Activated T-helper 9 cell treated with anti-CD3 and anti-CD28 coated beads, Interleukin-2, amount 50 U/mL, for 16 hours (primary cell): ENCODE data around the gene CDK18.
"Not testable (repeated sequence)": the region's sequence is repeated elsewhere in the genome, so short reads cannot be mapped to it uniquely, and the experiment has no call there.

Experiments used
- DNase-seq: peaks from one replicate; pipeline ENCODE4 v3.0.0-alpha.2; 2020; ENCODE audit warnings: low read depth

CDK18 gene

DNA sequence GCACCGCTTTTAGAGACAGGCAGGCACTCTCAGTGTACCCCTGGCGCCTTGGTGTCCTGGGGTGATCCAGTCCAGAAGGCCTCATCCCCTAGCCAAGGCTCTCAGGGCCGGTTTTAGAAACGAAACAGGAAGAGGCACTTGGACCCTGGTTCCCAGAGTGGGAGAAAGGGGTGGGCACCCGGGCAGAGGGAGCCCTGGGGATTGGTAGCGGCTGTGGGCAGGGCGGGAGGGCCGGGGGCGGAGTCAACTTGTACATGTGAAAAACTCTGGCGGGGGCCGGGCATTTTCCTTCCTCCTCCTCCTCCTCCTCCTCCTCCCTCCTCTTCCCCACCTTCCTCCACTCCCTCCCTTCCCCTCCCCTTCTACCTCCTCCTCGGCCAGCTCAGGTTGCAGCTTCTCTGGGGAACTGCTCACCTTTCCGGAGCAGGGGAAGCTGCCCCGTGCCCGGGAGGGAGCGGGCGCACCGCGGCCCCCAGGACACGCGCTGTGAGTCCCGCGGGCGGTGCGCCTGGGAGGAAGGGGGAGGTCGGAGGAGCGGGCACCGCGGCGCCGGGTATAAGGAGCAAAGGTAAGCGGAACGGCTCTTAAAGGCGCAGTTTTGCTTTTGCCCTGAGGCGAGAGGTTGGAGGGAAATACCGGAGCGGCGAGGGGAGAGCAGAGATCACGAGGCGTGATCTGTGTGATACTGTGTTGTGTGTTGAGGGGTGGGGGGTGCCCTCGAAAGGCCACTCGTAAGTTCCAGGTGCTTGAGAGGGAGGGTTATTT lies at the start of gene CDK18:
CDK18 (plus strand) TSS at position 359 of the 765 bp plus-strand sequence. CDS start 18,499 bp downstream, outside the sequence.
- DNase-seq, result no peak

DNA sequence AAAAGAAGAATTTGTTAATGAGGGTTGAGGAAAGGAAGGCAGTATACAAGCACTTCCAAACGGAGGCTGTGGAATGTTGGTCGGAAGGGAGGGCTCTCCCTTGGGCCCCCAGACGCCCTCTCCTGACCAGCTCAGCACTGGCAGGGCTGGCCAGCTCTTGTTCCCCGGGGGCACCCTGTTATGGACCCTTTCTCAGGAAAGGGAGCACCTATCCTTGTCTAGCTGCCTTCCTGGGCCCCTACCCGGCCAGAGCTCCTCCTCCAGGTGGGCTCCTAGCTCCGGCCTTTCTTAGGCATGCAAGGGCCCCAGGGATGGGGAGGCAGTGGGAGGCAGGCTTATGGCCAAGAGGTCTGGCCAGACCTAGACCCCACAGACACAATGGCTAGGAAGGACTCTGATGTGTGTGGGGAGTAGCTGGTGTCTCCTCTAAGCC lies 49.5 kb upstream of the CDK18 start:
- no peak for DNase-seq

DNA sequence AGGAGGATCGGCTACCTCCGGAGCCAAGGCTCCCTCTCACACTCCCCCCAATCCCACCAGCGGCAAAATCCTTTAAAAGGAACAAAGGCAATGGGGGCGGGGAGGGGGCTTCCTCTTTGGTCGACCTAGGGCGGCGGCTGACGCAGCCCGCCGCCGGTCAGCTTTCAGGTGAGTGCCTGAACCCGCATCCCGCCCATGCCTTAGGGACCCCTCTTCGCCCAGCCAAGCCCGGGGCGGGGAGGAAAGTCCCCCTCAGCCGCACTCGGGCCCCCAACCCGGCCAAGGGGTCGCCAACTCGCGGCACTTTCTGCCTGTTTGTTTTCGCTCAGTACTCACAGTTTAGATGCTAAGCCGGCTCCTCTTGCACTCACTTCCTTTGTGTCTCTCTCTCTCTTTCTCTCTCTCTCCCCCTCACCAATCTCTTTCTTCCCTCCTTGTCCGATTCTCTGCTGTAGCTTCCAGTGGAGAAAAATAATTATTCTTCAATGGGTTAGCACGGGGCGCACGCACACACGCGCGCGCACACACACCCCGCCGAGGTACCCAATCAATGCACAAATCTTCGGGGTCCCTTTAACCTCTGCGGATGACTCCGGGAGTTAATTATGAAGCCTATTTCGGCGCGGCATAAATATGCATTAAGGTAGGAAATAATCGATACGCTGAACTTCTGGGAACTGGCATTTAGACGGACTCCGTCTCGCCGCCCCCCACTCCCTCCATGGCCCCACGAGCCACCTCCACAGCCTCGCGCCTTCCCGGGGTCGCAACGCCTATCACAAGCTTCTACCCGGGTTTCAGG lies 48.7 kb upstream of the CDK18 start, which contains the start of gene BLACAT1:
BLACAT1 (minus strand) TSS at position 465 of the 802 bp plus-strand sequence.
- no peak for DNase-seq

DNA sequence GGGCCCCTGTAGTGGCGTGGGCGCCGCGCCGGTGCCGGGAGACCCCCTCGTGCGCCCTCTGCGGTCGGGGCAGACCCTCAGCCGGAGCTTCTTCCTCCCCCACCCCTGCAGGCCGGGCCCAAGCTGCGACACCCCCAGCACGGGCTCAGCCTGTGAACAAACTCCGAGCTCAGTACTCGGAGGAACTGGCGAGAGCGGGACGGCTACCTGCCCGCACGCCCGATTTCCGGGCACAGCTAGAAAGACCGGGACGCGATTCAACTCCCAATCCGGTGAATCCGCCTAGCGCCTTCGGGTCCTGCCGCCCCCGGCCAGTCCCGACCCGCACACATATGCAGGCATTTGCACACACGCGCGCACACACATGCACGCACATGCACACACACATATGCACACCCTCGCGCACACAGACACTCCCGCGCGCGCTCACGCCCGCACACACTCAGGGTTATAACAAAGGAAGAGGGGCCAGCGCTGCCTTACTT lies 48.0 kb upstream of the CDK18 start:
- DNase-seq, result no peak

DNA sequence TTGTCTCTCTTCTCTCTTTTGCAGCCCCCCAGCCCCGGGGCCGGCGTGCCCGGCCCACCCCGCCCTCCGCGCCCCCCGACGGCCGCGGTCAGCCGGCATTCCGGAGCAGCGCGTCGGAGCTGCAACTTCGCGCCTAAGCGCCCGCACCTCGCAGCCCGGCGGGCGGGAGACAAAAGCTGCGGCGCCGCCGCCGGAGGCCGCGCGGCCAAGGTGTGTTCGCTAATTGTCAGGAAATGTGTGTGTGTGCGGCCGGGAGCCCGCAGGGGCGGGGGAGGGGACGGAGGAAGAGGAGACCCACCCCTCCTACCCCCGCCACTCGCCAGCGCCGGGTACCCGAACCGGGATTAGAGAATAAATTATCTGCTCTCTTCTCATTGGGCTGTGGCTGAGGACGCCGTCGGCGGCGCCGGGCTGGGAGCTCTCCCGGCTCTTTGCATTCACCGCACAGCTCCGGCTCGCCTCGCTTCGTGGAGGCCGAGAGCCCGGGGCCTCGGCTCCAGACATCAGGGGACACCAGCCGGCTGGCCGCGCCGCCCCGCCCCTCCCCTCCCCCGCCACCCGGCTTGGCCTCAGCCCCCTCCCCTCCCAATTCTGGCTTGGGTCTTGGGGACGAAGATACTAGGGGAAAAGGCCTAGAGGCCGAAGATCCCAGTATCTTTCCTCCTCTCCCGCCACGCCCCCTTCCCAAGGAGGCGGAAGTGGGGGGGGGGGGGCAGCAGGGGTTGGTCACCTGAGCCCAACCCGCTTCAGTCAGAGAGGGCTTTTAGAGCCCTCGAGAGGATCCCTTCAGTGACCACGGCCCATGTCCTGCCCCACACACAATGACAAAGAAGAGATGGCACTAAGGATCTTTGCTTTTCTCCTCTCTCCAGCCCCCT lies 47.4 kb upstream of the CDK18 start:
- no peak for DNase-seq

DNA sequence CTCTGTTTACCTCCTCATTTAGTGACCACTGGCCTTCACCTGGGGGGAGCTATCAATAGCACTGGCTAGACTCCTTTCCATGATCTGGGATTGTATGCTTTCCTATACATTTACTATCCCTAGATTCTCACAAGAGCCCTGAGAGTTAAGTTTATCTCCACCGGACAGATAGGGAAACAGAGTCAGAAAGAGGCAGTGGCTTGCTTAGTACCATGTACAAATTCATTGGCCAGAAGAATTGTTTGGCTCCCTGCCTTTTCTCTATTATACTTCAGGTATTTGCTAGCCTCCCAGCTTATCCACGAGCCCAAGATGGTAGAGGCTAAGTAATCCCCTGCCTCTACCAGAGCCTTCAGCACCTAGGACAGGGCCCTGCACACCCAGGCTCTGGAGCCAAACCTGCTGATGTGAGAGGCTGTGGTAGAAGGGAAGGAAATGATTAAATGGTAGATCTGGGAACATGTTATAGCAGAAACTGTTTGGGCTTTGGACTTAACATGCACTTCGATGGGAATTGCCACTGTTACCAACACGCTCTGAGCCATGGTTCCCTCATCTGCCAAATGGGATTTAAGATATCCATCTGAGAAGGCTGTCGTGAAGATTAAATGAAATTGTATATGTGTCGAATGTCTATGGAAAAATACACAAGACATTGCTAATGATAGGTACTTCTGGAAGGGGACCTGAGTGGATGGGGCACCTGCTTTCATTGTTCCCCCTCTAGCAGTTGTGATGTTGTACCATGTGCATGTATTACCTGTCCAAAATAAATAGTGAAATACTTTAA lies 45.5 kb upstream of the CDK18 start:
- no peak for DNase-seq

DNA sequence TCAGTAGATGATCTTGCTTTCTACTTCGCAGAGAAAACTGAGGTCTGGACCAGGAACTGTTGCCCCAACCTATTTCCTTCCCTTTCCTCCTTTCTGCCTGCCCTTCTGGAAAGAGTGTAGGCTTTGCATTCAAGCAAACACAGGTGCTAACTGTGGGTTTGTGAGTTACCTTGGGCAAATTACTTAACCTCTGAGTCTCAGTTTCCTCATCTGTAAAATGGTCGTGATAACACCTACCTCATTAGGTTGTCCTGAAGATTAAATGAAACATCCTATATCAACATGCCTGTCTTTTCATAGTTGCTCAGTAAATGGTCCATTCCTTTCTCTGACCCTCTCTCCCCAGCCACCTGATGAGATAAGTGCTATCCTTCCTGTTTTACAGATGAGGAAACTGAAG lies 39.1 kb upstream of the CDK18 start:
- DNase-seq, result no peak

DNA sequence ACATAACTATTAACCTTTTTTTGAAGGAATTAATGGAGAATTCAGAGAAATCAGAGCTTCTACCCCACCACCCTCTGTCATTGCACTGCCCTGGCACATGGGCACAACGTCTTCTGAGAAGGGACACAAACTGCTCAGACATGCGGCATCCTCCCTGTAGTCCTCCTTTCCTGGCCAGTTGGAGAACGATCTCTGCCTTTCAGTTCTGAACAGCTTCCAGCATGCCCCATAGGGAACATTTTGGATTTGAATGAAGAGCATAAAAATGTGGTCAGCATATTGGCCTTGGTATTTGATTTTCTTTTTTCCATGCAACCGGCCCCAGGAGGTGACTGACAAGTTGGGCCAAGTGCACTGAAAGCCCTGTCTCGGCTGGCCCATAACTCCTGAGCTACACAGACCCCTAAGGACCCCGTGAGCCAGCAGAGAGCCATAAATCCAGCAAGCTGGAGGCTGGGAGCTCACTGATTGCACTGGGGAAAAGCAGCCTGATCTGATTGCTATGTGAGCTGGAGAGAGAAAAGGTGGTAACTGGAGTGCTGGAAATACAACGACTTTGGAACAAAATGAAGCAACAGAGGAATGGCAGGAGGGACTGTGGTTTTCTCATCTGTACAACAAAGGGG lies 37.8 kb upstream of the CDK18 start:
- no peak for DNase-seq

DNA sequence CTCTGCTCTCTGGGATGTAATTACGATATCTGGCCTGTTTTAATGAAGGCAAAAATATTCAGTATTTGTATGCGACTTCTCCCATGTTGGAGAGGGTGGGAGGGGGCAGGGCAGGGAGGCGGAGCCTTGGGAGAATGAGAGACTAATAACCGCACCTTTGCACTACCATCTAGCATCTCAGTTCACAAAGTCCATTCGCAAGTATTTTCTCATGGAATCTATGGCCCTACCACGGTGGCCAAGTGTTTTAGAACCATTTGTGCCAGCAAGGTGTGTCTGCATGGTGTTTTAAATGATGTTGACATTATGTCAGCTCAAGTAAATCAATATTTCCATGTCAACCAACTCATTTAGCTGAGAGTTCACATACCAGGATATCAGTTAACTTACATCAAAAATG lies 34.3 kb upstream of the CDK18 start:
- DNase-seq, result no peak

DNA sequence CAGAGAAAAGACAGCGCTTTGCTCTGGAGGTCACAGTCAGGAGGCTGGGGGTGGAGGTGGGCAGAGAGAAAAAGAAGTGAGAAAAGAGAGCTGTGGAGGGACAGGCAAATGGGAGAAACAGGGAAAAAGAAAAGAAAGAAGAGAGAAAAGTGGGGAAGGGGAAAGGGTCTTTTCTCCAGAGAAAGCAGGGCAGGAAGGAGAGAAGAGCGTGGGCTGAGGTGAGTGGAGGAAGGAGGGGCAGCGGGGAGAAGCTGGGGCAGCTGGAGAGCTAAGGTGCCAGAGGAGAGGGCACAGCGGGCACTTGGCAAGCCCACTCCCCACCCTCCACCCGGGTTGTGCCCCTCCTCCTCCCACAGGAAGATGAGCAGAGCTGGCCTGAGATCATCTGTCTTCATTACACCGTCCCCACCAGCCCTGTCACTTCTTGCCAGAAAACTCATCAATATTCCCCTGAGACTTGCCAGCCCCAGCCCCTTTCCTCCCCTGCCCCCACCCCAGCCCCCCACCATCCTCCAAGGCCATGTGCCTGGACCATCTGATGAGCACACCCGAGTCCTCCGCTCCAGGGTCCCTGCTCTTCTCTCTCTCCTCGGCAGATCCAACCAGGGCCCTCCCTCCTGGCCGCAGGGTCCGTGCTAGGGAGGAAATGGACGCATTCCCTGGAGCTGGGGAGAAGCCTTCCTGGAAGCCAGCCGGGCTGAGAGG lies 31.6 kb upstream of the CDK18 start:
- no peak for DNase-seq

DNA sequence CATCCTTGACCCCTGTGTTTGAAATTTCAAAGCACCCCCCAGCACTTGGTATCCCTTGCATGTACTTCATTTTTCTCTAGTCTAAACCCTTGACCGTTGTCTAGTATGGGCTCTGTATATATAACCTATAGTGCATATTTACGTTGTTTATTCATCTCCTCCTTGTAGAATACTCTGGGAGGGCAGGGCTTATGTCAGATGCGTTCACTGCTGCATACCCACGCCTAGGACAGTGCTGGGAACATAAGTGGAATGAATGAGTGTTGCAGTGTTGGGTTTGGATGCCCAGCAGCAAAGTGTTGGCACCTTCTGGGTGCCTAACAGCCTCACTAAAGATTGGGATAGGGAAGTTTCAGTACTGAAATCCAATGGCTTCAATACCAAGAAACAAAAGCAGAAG lies 31.0 kb upstream of the CDK18 start:
- DNase-seq, result no peak

DNA sequence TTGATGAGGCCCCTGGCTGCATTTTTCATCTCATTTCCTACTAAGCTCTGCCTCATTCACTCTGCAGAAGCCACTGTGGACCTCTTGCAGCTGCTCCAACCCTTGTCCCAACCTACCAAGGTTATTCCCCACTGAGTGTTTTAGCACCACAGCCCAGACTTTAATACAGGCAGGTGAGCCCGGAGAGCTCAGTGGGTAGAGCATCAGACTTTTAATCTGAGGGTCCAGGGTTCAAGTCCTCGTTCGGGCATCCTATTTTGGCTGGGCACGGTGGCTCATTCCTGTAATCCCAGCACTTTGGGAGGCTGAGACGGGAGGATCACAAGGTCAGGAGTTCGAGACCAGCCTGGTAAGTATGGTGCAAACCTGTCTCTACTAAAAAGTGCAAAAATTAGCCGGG lies 30.5 kb upstream of the CDK18 start:
- DNase-seq, result no peak

DNA sequence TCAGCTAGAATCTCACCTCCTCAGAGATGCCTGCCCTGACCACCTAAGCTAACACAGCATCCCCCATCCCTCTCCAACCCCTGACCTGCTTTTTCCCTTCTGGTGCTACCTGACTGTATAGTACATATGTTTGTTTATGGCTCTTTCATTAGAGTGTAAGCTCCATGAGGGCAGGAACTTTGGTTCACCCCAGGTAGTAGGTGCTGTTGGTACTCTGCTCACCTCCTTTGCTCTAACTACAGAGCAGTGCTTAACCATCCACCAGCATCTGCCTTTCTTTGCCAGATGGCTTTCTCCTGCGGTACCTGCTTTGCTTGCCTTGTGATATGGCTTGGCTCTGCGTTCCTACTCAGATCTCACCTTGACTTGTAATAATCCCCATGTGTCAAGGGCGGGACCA lies 29.9 kb upstream of the CDK18 start:
- DNase-seq, result no peak

DNA sequence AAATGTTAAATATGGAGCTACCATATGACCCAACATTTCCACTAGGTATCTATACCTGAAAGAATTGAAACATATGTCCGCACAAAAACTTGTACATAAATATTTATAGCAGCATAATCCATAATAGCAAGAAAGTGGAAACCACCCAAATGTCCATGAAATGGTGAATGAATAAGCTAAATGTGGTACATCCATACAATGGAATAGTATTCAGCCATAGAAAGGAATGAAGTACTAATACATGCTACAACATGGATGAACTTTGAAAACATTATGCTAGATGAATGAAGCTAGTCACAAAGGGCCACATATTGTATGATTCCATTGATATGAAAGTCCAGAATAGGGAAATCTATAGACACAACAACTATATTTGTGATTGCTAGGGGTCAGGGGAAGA lies 28.6 kb upstream of the CDK18 start:
- no peak for DNase-seq

DNA sequence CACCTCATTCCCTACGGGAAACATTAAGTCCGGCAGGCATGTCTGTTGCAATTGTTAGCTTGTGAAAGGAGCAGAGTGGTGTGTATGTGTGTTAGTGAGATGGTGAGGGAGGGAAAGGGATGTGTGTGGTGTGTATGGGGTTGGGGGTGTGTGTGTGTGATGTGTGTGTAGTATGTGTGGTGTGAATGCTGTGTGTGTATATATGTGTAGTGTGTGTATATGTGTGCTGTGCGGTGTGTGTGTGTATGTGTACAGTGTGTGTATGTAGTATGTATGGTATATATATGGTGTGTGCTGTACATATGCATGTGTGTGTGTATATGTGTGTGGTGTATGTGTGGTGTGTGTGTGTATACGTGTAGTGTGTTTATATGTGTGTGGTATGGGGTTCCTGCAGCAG lies 27.8 kb upstream of the CDK18 start:
- DNase-seq, result no peak

DNA sequence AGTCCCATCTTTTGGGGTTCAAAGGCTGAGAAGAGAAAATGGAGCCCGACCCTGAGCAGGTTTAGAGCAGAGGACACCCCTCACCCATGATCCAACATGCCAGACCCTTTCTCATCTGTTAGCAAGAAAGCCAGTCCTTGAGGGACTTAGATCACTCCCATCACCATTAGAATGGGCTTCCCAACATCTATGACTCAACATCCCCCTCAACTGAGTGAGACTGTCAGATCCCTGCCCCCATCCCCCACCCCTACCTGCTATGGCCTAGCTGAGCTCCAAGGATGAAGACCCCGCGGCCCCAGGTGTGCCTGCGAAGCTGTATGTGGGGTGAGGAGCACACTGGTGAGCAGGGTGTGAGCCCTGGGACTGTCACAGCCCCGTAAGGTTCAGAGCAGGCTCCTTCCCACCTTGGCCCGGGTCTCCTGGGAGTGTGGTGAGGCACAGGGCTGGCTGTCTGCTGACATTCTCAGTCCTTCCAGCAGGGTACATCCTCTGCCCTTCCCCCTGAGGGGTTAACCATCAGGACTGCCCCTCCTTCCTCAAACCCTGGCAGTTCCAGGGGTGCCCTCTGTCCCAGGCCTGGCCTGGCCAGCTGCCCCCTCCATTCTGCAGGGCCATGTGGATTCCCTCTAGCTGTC lies 27.2 kb upstream of the CDK18 start:
- DNase-seq, result no peak

DNA sequence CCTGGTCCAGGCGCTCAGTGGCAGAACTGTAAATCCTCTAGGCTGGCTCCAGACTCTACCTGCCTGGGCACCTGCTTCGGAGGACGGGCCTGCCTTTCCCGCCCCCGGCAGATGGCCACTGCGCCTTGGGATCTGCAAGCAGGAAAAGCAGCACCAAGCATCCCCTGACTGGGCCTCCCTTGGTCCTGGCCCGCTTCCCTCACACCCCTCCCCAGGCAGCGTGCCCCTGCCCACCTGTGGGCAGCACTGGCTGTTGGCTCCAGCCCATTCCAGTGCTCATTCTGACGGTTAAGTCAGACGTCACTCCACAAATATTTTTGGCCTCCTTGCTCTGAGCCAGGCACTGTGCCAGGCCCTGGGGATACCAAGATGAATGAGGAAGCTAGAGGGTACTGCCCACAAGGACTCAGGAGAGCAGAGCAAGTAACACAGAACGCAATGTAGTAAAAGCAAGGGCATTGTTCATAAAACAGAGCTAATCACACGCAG lies 26.7 kb upstream of the CDK18 start:
- no peak for DNase-seq

DNA sequence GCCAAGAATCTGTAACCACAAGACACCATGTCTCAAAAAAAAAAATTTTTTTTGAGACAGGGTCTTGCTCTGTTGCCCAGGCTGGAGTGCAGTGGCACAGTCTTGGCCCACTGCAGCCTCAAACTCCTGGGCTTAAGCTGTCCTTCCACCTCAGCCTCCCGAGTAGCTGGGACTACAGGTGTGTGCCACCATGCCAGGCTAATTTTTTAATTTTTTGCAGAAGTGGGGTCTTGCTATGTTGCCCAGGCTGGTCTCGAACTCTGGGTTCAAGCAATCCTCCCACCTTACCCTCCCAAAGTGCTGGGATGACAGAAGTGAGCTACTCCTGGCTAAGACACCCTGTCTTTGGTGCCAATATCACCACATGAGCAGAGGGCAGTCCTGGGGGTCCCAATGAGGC lies 25.5 kb upstream of the CDK18 start:
- not testable (repeated sequence) for DNase-seq

DNA sequence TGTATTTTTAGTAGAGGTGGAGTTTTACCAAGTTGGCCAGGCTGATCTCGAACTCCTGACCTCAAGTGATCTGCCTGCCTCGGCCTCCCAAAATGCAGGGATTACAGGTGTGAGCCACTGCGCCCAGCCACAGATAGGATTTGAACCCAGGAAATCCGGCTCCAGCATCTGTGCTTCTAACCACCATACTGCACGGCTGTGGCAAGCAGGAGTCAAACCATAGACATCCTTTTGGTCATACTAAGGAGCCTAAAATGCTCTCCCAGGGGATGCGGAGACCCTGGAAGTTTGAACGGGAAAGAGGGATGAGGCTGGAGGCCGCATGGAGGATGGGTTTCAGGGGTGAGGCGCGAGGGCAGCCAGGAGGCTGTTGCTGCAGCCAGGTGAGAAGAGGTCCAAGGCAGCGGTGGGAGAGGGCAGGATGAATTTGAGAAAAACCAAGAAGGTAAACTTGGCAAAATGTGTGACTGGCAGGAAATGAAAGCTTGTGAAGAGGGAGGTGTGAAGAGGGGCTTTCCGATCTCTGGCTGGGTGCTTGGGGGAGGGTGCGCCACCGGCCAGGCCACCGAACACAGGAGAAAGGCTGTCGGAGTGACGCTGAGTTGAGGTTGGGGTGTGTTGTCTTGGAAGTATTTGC lies 24.0 kb upstream of the CDK18 start:
- peak; percentile 54 for DNase-seq
